ENCODE data around the gene FOXO6.

Gene FOXO6

GRCh38 chr1:41400225-41400624 lies 39.0 kb downstream of the FOXO6 start:
- DNase-seq (ENCODE audit: low read depth in 4 of 4, low spot score in 1 of 4), result no peak

GRCh38 chr1:41401899-41402298 lies 40.7 kb downstream of the FOXO6 start:
- DNase-seq (ENCODE audit: low read depth in 4 of 4, low spot score in 1 of 4), result no peak

- no peak for DNase-seq (ENCODE audit: low read depth in 4 of 4, low spot score in 1 of 4)
These were observed 43.1 kb downstream of the FOXO6 start for GRCh38 chr1:41404308-41404761.

GRCh38 chr1:41407664-41408252 lies 46.5 kb downstream of the FOXO6 start:
- DNase-seq (ENCODE audit: low read depth in 4 of 4, low spot score in 1 of 4), result no peak

- DNase-seq (ENCODE audit: low read depth in 4 of 4, low spot score in 1 of 4), result no peak
These were observed 47.5 kb downstream of the FOXO6 start for GRCh38 chr1:41408691-41409090.

GRCh38 chr1:41409825-41410224 lies 48.6 kb downstream of the FOXO6 start:
- no peak for DNase-seq (ENCODE audit: low read depth in 4 of 4, low spot score in 1 of 4)

- DNase-seq (ENCODE audit: low read depth in 4 of 4, low spot score in 1 of 4), result no peak
These were observed 49.2 kb downstream of the FOXO6 start for GRCh38 chr1:41410462-41410861.

- DNase-seq (ENCODE audit: low read depth in 4 of 4, low spot score in 1 of 4), result no peak
These were observed 50.0 kb downstream of the FOXO6 start for GRCh38 chr1:41411229-41411628.

GRCh38 chr1:41412748-41413147 lies 51.5 kb downstream of the FOXO6 start:
- DNase-seq (ENCODE audit: low read depth in 4 of 4, low spot score in 1 of 4), result no peak

- no peak for DNase-seq (ENCODE audit: low read depth in 4 of 4, low spot score in 1 of 4)
These were observed 52.6 kb downstream of the FOXO6 start for GRCh38 chr1:41413748-41414281.

- no peak for DNase-seq (ENCODE audit: low read depth in 4 of 4, low spot score in 1 of 4)
These were observed 53.1 kb downstream of the FOXO6 start for GRCh38 chr1:41414296-41414695.

GRCh38 chr1:41414716-41415306 lies 53.6 kb downstream of the FOXO6 start:
- DNase-seq (ENCODE audit: low read depth in 4 of 4, low spot score in 1 of 4), result no peak

GRCh38 chr1:41416081-41416480 lies 54.8 kb downstream of the FOXO6 start:
- DNase-seq (ENCODE audit: low read depth in 4 of 4, low spot score in 1 of 4), result no peak

- peak; percentile 32 to 44 (median 40) for DNase-seq (ENCODE audit: low read depth in 4 of 4, low spot score in 1 of 4)
These were observed 55.5 kb downstream of the FOXO6 start for GRCh38 chr1:41416552-41417334.

- DNase-seq (ENCODE audit: low read depth in 4 of 4, low spot score in 1 of 4), result no peak
These were observed 56.1 kb downstream of the FOXO6 start for GRCh38 chr1:41417335-41417682.

- DNase-seq (ENCODE audit: low read depth in 4 of 4, low spot score in 1 of 4), result no peak
These were observed 56.5 kb downstream of the FOXO6 start for GRCh38 chr1:41417746-41418145.

GRCh38 chr1:41418857-41419583 lies 57.8 kb downstream of the FOXO6 start:
- DNase-seq (ENCODE audit: low read depth in 4 of 4, low spot score in 1 of 4), result no peak

GRCh38 chr1:41419584-41420295 lies 58.5 kb downstream of the FOXO6 start:
- no peak for DNase-seq (ENCODE audit: low read depth in 4 of 4, low spot score in 1 of 4)

GRCh38 chr1:41420351-41420750 lies 59.1 kb downstream of the FOXO6 start:
- no peak for DNase-seq (ENCODE audit: low read depth in 4 of 4, low spot score in 1 of 4)

GRCh38 chr1:41420860-41421259 lies 59.6 kb downstream of the FOXO6 start:
- no peak for DNase-seq (ENCODE audit: low read depth in 4 of 4, low spot score in 1 of 4)

GRCh38 chr1:41422306-41422705 lies 61.1 kb downstream of the FOXO6 start:
- DNase-seq (ENCODE audit: low read depth in 4 of 4, low spot score in 1 of 4), result no peak
